GM12801 (cell line): Measurements from ENCODE around the gene AVPR2.

Experiments
- TF ChIP-seq, protein P1 (sequence below): IDR thresholded peaks from one replicate; pipeline ENCODE4 v1.5.1; 2011; ENCODE audit warnings: control low read depth; ENCODE audit not compliant: insufficient read length; ENCODE audit errors: extremely low read depth

AVPR2 gene

DNA sequence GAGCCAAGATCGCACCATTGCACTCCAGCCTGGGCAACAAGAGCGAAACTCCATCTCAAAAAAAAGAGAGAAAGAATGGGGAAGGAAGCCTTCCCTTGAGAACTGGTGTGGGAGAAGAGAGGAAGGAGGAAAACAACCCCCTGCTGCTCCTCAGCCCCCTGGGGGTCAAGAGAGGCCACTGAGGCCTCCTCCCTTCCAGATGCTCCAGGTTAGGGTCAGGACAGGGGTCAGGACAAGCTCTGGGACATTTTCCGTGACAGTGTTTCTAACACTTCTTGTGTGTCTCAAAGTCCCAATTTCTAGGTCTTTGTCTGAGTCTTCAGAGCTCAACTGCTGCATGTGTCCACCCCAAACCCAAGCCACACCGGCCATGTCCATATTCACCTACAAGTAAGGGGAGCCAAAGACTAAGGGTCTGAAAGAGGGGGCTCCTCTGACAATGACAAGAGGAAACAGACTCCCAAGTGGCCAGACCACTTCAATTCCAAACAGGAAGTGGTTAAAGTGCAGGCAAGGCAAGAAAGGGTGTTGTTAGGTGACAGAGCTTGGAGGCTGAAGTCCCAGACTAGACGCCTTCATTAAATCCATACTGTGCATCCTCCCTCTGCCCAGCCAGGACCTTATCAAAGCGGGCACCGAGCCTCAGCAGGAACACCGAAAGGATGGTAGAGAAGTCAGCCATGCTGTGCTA is 26.8 kb upstream of the AVPR2 start:
- TF ChIP-seq, protein P1, sequence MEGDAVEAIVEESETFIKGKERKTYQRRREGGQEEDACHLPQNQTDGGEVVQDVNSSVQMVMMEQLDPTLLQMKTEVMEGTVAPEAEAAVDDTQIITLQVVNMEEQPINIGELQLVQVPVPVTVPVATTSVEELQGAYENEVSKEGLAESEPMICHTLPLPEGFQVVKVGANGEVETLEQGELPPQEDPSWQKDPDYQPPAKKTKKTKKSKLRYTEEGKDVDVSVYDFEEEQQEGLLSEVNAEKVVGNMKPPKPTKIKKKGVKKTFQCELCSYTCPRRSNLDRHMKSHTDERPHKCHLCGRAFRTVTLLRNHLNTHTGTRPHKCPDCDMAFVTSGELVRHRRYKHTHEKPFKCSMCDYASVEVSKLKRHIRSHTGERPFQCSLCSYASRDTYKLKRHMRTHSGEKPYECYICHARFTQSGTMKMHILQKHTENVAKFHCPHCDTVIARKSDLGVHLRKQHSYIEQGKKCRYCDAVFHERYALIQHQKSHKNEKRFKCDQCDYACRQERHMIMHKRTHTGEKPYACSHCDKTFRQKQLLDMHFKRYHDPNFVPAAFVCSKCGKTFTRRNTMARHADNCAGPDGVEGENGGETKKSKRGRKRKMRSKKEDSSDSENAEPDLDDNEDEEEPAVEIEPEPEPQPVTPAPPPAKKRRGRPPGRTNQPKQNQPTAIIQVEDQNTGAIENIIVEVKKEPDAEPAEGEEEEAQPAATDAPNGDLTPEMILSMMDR, result no peak

DNA sequence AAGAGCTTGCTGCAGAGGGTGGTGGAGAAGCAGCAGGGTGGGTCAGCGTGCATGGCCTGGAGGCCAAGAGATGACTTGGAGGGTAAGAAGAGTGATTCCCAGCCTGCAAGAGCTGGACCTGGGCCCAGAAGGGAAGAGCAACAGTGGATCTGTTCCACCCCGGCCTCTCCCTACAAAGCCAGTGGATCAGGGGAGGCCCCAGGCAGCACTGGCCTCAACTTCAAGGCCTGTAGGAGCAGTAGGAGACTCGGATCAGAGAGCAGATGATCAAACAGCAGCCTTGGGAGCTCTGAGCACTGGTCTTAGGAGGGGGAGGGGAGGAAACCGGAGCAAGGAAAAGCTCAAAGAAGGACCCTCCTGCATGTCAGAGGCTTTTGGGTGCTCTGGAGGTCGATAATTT is 26.1 kb upstream of the AVPR2 start:
- TF ChIP-seq, protein P1, result no peak

DNA sequence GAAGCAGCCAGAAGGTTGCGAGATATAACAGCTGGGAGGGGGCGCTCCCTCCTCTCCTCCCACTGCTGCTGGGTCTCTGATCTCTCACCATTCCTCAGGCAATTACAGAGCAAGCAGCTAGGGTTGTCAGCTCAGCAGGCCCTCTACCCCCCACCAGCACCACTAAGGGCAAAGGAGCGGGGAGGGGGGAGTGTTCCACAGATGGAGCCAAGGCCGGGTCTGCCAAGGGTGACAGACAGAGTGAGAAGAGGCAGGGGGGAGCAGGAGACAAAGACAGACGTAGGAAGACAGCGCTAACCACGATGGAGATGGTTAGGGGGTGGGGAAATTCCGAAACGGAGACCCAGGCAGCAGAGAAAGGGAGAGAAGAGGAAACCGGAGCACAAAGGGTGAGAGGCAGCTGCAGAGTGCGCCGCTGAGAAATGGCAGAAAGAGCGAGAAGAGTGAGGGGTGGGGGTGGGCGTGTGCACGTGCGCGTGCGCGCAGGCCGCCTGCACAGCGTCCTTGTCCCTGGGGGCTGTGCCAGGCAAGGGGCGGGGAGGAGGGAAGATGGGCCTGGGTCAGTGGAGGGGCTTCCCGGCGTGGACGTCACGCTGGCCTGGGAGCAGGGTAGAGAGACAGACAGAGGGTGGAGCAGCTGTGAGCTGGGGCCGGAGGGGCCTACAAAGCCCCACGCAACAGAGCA is 25.4 kb upstream of the AVPR2 start:
- TF ChIP-seq, protein P1, result no peak

DNA sequence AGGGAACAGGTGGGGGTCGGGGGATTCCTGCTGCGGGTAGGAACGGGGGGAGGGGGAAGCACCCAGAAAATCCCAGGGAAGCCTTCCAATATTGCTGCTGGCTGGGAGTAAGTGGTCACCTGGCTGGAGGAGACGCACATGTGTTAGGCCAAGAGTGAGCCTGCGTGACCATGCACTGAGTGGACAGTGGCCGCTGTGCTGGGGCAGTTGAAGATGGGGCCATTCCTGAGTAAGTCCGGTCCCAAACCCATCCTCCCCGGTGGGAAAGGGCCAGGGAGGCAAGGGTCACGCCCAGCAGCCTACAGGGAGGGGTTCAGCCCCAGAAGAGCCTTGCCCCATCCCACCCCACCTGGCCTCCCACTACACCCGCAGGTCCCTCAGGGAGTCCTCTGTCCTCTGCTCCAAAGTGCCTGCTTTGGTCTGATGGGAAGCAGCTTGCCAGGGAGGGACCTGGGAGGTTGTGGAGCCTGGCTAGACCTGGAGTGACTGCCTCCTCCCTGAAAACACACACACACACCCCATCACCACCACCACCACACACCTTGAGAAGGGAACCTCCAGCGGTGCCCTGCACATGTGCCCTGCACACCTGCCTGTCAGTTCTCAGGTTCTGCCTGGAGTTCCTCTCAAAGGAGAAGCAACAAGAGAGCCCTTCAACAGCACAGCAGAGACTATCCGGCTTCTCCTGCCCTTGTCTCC is 24.6 kb upstream of the AVPR2 start:
- TF ChIP-seq, protein P1, result no peak

DNA sequence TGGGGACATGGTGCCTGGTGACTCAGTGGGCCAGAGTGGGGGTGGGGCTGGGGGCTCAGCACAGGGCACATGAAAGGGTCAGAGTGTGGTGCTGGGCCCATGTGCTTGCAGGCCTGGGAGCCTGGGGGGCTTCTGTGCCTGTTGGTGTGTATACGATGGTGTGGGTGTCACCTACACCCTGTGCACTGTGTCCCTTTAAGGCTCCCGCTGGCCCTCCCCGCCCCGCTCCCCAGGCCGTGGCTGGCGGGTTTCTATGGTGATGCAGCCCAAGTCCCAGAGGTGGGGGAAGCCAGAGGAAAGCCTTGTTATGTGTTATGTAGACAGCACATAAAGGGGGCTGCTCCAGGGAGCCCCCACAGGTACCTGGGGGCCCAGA is 24.0 kb upstream of the AVPR2 start:
- TF ChIP-seq, protein P1, result no peak

DNA sequence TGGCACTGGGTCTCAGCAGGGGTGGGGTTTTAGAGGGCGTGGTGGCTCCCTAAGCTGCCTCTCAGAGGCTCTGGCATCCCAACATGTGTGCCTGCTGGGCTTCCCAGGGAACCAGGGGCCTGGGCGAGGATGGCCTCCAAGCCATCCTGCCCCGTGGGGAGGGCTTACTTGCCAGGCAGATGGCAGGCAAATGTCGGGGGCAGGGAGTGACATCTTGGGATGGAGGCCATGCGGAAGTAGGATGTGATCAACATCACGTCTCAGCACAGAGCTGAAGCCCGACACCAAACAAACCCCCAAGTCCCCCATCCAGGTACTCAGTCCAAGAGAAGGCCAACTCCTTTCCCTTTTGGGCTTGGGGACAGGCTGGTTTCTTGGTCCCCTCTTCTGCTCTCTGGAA is 23.2 kb upstream of the AVPR2 start:
- TF ChIP-seq, protein P1, result no peak

- TF ChIP-seq, protein P1, result no peak
Measured at GRCh38 chrX:153882086-153882498, 22.4 kb upstream of the AVPR2 start.
